GM12878 (cell line): Measurements from ENCODE around the gene COL25A1. TPM values are rescaled to one million over a fixed set of nuclear protein-coding genes. Genes with fewer than 3 reads are reported as not detected.

Source experiments
- ATAC-seq: fragments of 200-7000 bp; cut with Tn5 transposase; 3 replicates; pipeline ENCODE4 v1.9.1; 2020; ENCODE audit warnings: mild to moderate bottlenecking, moderate library complexity
- BruUV-seq: library from RNA; stranded (reverse); fragments of 400-500 nt; replicated peaks from 2 replicates; lab custom pipeline; 2021; lab: Mats Ljungman, UMichigan
- CTCF ChIA-PET: fragments of 300-600 bp; sonication (Branson Sonifier 250); formaldehyde crosslinking; extraction: SDS; loops from one replicate; lab custom pipeline; 2021; ENCODE audit warnings: inconsistent platforms; lab: Yijun Ruan, JAX
- POLR2A ChIA-PET: fragments of 350-600 bp; formaldehyde crosslinking; extraction: SDS; loops from one replicate; lab custom pipeline; 2021; ENCODE audit warnings: inconsistent platforms; lab: Charles Lee
- RAD21 ChIA-PET: fragments of 300-600 bp; sonication (Branson Sonifier 250); formaldehyde crosslinking; loops from one replicate; lab custom pipeline; 2023; ENCODE audit warnings: antibody characterized with exemption; ENCODE audit not compliant: unreplicated experiment; lab: Charles Lee
- SMC1A ChIA-PET: fragments of 300-600 bp; sonication (Branson Sonifier 250); formaldehyde crosslinking; loops from one replicate; lab custom pipeline; 2023; ENCODE audit not compliant: unreplicated experiment, uncharacterized antibody; lab: Charles Lee
- DNase-seq: peaks from one replicate; pipeline ENCODE4 v3.0.0-alpha.2; 2011; ENCODE audit warnings: low read depth, low spot score
- FAIRE-seq: peaks from 3 replicates; lab custom pipeline; 2011; peaks lifted over from hg19 to GRCh38; lab: Jason Lieb, UNC
- H2AFZ ChIP-seq: 2 replicates; pipeline ENCODE4 v1.6.0; 2011; ENCODE audit warnings: low read depth, low read length, control low read depth; ENCODE audit not compliant: control insufficient read depth
- H3K27ac ChIP-seq: 2 replicates; pipeline ENCODE4 v1.5.1; 2011; ENCODE audit warnings: control low read depth; ENCODE audit not compliant: control insufficient read depth, insufficient read depth
- H3K27me3 ChIP-seq, 2 experiments: replicated peaks in 1 of 2; 2 replicates each; pipeline versions ENCODE4 v1.6.0 to v1.6.1; 2011; ENCODE audit warnings: low read length in 1 of 2; ENCODE audit not compliant: control insufficient read depth in 2 of 2, insufficient read depth in 2 of 2
- H3K36me3 ChIP-seq, 2 experiments: 2 replicates each; pipeline ENCODE4 v1.5.1; 2011; ENCODE audit warnings: low read length in 1 of 2; ENCODE audit not compliant: control insufficient read depth in 2 of 2, insufficient read depth in 2 of 2
- H3K4me1 ChIP-seq: 2 replicates; pipeline ENCODE4 v1.6.1; 2011; ENCODE audit warnings: mild to moderate bottlenecking, low read length, moderate library complexity, mixed read lengths; ENCODE audit not compliant: control insufficient read depth, insufficient read depth
- H3K4me2 ChIP-seq: 2 replicates; pipeline ENCODE4 v1.6.0; 2011; ENCODE audit warnings: control low read depth; ENCODE audit not compliant: control insufficient read depth, insufficient read depth
- H3K4me3 ChIP-seq: fragments of 200-600 bp; sonication (generic); 2 replicates; pipeline ENCODE4 v1.5.1; 2016
- H3K79me2 ChIP-seq: 2 replicates; pipeline ENCODE4 v1.6.0; 2011; ENCODE audit warnings: low read length; ENCODE audit not compliant: control insufficient read depth, insufficient read depth
- H3K9ac ChIP-seq: 2 replicates; pipeline ENCODE4 v1.8.0; 2011; ENCODE audit warnings: low read length, control low read depth, mixed read lengths; ENCODE audit not compliant: control insufficient read depth, insufficient read depth
- H3K9me3 ChIP-seq: replicated peaks from 3 replicates; pipeline ENCODE4 v1.5.1; 2011; ENCODE audit warnings: mild to moderate bottlenecking, low read length; ENCODE audit not compliant: control insufficient read depth, insufficient read depth
- H4K20me1 ChIP-seq: 2 replicates; pipeline ENCODE4 v1.6.0; 2011; ENCODE audit not compliant: control insufficient read depth, insufficient read depth
- MYB ChIP-seq: fragments of 150-350 bp; IDR thresholded peaks from 2 replicates; pipeline ENCODE4 v1.6.1; 2014; ENCODE audit warnings: mild to moderate bottlenecking, low read depth, low read length, borderline replicate concordance
- MYC ChIP-seq: IDR thresholded peaks from 2 replicates; pipeline ENCODE4 v1.6.1; 2011; ENCODE audit warnings: mild to moderate bottlenecking, low read length, moderate library complexity, inconsistent platforms; ENCODE audit not compliant: insufficient read depth, insufficient replicate concordance, insufficient read length, severe bottlenecking
- NBN ChIP-seq: fragments of 450-650 bp; IDR thresholded peaks from 2 replicates; pipeline ENCODE4 v1.6.1; 2016
- STAT3 ChIP-seq: IDR thresholded peaks from 2 replicates; pipeline ENCODE4 v1.6.1; 2011; ENCODE audit warnings: low read depth, low read length, improper control_type of control experiment
- ZNF217 ChIP-seq: fragments of 450-650 bp; IDR thresholded peaks from 2 replicates; pipeline ENCODE4 v1.6.1; 2017; ENCODE audit warnings: antibody characterized with exemption, mild to moderate bottlenecking
- ZNF274 ChIP-seq: IDR thresholded peaks from one replicate; pipeline ENCODE4 v1.8.0; 2011; ENCODE audit not compliant: insufficient read length, insufficient read depth
- WGBS: methylation state at CpG from one replicate; pipeline ENCODE4 v1.1.6; 2016; ENCODE audit warnings: low lambda C conversion rate; ENCODE audit not compliant: insufficient replicate concordance, insufficient coverage; ENCODE audit errors: missing lambda C conversion rate; 5-methylcytosine and 5-hydroxymethylcytosine counted together
- in situ Hi-C: fragments of 300-500 bp; cut with MboI; formaldehyde crosslinking; loops from 9 replicates; pipeline ENCODE4 v1.14.3; 2018; ENCODE audit warnings: mixed read lengths
- intact Hi-C: fragments of 100-400 bp; cut with micrococcal nuclease; formaldehyde crosslinking; loops from one replicate; pipeline ENCODE4 v1.14.2; 2022; ENCODE audit not compliant: unreplicated experiment
- polyA plus RNA-seq, 11 experiments: library from polyadenylated mRNA; depleted of rRNA in 4 of 11; unstranded in 6 of 11; stranded (reverse) in 5 of 11; fragments of >200 nt; fragmentation: Nextera tagmentation in 4 of 11; fragmentation: Illumina TruSeq in 1 of 11; extraction: Ambion mirVana in 4 of 11; extraction: Trizol in 1 of 11; gene quantifications; 1 replicate in 1 of 11; 2 replicates in 10 of 11; pipeline versions ENCODE4 v1.2.1 to v1.2.3, GENCODE V29; 2011 to 2016; ENCODE audit warnings: inconsistent platforms in 2 of 11, missing spikeins in 2 of 11, low read depth in 1 of 11
- total RNA-seq, 4 experiments: library from RNA; depleted of rRNA in 3 of 4; stranded (reverse); fragments of >200 nt in 3 of 4; fragmentation: Illumina TruSeq in 1 of 4; extraction: Trizol in 1 of 4; gene quantifications; 2 replicates each; pipeline versions ENCODE4 v1.2.1 to v1.2.3, GENCODE V29; 2013 to 2021
- TF ChIP-seq, protein P1 (sequence below): fragments of 450-650 bp; IDR thresholded peaks from 2 replicates; pipeline ENCODE4 v1.6.1; 2016; ENCODE audit warnings: mild to moderate bottlenecking, moderate library complexity, borderline replicate concordance

COL25A1 gene
- total and polyA plus RNA-seq, 10 of the 15 experiments (the other 5 are each of a cell fraction or from before 2014, with no cell fraction given) = 0.01 to 0.26 (median 0.12) TPM; not detected in 6

DNA sequence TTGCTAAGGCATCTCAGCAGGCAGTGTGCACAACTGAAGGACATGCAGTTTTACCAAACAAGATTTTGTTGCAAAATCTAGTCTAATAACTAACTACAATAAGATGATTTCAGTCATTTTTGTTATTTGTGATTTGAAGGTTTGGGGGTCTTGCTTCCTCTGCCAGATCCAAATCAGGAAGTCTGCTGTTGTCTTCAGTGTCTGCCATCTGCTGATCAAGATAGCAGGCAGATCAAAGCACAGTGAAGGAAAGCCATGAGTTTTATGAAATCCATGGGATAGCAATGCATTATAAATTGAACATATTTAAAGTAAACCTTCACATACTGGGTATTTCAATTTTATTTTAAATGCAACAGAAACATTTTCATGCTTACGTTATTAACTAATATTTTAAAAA lies 370.5 kb downstream of the COL25A1 start:
- intact Hi-C loops (no loop called here), in situ Hi-C loops (no loop called here)
- no peak overlapping the region for H3K4me2 ChIP-seq
- no peak for DNase-seq
- H2AFZ ChIP-seq = no peak overlapping the region
- no peaks in the 10 kb centered on the region for H3K36me3 ChIP-seq
- H3K4me1 ChIP-seq = no peaks in the 10 kb centered on the region
- WGBS = 0% methylated on average over 1 of the region's 1 CpG
- TF ChIP-seq MYB = no peak
- TF ChIP-seq ZNF217 = no peak
- no peak for TF ChIP-seq MYC
- TF ChIP-seq ZNF274 = no peak
- no peak for TF ChIP-seq NBN
- TF ChIP-seq, protein P1, sequence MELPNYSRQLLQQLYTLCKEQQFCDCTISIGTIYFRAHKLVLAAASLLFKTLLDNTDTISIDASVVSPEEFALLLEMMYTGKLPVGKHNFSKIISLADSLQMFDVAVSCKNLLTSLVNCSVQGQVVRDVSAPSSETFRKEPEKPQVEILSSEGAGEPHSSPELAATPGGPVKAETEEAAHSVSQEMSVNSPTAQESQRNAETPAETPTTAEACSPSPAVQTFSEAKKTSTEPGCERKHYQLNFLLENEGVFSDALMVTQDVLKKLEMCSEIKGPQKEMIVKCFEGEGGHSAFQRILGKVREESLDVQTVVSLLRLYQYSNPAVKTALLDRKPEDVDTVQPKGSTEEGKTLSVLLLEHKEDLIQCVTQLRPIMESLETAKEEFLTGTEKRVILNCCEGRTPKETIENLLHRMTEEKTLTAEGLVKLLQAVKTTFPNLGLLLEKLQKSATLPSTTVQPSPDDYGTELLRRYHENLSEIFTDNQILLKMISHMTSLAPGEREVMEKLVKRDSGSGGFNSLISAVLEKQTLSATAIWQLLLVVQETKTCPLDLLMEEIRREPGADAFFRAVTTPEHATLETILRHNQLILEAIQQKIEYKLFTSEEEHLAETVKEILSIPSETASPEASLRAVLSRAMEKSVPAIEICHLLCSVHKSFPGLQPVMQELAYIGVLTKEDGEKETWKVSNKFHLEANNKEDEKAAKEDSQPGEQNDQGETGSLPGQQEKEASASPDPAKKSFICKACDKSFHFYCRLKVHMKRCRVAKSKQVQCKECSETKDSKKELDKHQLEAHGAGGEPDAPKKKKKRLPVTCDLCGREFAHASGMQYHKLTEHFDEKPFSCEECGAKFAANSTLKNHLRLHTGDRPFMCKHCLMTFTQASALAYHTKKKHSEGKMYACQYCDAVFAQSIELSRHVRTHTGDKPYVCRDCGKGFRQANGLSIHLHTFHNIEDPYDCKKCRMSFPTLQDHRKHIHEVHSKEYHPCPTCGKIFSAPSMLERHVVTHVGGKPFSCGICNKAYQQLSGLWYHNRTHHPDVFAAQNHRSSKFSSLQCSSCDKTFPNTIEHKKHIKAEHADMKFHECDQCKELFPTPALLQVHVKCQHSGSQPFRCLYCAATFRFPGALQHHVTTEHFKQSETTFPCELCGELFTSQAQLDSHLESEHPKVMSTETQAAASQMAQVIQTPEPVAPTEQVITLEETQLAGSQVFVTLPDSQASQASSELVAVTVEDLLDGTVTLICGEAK = no peak
- no peak for TF ChIP-seq STAT3
- no peak overlapping the region for H3K9ac ChIP-seq
- POLR2A ChIA-PET = no interaction called here
- RAD21 ChIA-PET = no interaction called here
- H3K9me3 ChIP-seq = no peaks in the 10 kb centered on the region
- ATAC-seq = no peak
- SMC1A ChIA-PET = no interaction called here
- no TSS peak for BruUV-seq
- no peaks in the 10 kb centered on the region for H4K20me1 ChIP-seq
- FAIRE-seq = no peak
- H3K27ac ChIP-seq = no peak overlapping the region
- H3K79me2 ChIP-seq = no peaks in the 10 kb centered on the region
- CTCF ChIA-PET = no interaction called here
- H3K4me3 ChIP-seq = no peak overlapping the region
- H3K27me3 ChIP-seq = no peaks in the 10 kb centered on the region
